ENCODE measurements around the gene TTPAL.

The TTPAL gene

GRCh38 chr20:44542890-44543289, 67.2 kb downstream of the TTPAL start:
- no peak for DNase-seq

- no peak for DNase-seq
These were observed 67.7 kb downstream of the TTPAL start for GRCh38 chr20:44543358-44543757.
